HG02571 (cell line): ENCODE results near the gene RRBP1.
"Not testable (repeated sequence)": the region's sequence is repeated elsewhere in the genome, so short reads cannot be mapped to it uniquely, and the experiment has no call there.

ENCODE experiments used
- ATAC-seq: cut with Tn5 transposase; IDR thresholded peaks from one replicate; pipeline ENCODE4 v1.9.1; 2021; ENCODE audit warnings: mild to moderate bottlenecking, moderate library complexity; ENCODE audit not compliant: unreplicated experiment

The RRBP1 gene

DNA sequence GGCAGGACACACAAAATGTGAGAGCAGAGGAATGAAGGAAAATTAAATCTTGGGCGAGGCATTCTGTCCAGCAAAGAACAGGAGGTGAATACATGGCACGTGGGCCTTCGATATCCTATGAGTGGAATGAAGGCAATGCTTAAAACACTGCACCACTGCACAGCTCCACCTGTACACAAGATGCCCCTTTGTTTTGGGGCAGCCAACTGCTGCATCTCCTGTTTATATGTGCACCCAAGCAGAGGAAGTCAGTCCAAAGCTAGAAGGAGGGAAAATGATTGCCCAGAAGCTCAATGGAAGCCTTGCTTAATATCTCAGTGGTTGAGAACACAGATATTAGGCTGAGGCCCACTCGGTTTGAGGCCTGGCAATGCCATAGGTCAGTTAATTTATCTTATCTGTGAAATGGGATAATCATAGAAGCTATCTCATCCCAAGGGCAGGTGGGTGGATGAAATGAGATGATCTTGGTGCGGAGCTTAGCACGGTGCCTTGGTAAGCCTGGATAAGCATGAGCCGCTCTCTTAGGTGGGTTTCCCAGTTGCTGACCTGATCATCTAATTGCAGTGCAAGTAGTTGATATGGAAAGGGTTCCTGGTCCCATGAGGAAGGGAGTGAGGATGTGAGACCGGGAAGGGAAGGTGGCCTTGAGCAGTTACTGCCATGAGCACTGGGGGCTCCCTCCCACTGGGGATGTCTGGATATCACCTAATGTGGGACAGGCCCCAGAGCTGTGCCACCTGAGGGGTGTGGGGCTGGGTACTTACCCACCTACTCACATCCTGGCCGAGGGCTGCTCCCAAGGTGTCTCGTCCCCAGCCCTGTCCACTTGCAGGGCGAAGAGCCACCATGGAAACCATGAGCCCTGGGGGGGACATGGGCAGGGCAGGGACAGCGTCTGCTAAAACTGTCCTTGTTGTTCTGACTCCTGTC, 27.6 kb upstream of the RRBP1 start:
- ATAC-seq: no peak

DNA sequence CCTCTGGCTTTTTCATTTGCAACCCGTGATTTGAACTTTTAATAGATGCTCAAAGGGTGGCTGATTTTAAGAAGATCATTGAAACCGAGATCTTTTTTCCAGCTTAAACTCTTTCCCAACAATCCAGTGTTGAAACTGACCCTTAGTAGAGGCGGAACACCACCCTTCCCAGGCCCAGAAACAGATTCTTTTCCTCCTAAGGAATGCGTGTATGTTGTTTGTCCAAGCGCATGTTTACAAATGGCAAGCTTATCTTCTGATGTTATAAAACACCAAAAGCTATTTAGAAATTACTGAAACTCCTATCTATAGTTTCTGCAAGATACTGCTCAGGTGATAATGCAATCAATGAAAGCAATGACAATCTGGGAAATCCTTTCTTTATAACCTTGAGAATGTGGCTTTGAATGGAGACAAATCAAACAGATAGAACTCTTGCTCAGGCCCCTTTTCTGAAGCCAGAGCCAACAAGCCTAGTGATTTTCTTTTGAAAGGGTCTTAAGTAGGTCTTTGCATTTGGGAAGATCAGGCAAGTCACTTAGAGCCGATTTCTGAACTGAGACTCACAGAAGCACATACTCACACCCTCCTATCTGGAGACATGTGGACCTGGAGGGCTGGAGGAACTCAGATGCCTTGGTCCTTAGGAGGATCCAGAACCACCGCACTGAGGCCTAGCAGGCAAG, 26.8 kb upstream of the RRBP1 start:
- ATAC-seq: no peak

DNA sequence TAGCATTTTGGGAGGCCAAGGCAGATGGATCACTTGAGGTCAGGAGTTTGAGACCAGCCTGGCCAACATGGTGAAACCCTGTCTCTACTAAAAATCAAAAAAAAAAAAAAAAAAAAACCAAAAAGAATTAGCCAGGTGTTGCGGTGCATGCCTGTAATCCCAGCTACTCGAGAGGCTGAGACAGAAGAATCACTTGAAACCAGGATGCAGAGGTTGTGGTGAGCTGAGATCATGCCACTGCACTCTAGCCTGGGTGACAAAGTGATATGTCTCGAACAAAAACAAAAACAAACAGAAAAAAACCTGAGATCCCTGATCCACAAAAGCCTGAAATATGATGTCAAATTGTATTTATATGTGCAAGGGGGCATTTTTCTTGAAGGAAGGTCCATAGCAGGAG, 25.9 kb upstream of the RRBP1 start:
- ATAC-seq: not testable (repeated sequence)

DNA sequence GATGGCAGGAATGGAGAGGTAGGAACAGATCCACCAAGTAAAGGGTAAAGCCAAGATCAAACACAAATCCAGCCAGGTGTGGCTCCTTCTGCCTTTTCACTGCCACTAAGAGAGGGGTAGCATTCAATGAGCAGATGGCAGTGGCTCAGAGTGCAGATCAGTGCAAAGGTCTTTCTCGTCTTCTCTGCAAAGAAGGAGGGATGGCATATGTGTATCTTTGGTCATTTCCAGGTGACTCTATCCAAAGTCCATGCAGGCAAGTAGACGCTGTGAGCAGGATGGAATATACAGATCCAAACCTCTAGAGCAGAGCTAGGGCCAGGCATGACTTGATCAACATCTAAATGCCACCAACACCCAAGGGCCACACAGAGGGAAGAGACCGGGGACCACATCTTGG, 24.6 kb upstream of the RRBP1 start:
- ATAC-seq: no peak

DNA sequence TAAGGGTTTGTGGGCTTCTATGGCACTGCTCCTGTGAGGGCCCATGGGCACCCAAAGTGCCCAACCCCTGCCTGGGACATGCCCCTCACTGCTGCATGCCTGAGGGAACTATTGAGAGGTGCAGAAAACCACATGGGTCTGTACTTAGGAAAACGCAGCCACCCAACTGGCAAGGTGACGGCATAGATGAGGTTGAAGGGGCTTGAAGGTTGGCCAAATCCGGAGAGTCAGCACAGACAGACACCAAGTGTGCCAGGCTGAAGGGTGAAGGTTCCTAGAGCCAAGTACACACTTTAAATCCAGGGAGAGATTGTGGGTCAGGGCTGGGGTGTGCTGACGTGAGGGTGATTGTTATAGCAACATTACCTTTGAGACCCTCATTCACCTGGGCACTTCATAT, 23.9 kb upstream of the RRBP1 start:
- ATAC-seq: no peak

DNA sequence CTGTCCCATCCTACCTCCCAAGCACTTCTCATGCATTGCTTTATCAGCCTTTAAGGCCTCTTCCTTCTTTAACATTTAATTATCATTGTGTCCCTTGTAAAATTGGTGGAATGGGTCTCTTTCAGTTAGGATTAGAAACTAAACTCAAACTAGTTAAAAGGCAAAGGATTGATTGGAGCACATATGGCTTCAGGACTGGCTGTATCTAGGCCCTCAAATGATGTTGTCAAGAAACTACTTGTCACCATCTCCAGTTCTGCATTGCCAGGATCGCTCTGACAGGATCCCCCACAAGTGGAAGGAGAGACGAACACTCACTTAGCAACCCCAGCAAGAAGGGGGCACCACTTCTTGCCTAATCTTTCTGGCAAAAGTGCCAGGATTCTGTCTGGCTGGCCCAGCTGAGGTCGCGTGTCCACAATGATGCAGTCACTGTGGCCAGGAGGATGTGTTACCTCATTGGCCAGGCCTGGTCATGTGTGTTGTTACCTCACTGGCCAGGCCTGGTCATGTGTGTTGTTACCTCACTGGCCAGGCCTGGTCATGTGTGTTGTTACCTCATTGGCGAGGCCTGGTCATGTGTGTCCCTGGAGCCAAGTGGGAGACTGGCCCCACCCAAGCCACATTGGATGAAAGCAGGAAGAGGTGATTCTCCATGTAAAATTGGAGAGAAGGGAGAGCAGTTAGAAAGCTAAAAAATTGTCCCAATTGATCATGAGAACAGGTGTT, 22.7 kb upstream of the RRBP1 start:
- ATAC-seq: no peak

DNA sequence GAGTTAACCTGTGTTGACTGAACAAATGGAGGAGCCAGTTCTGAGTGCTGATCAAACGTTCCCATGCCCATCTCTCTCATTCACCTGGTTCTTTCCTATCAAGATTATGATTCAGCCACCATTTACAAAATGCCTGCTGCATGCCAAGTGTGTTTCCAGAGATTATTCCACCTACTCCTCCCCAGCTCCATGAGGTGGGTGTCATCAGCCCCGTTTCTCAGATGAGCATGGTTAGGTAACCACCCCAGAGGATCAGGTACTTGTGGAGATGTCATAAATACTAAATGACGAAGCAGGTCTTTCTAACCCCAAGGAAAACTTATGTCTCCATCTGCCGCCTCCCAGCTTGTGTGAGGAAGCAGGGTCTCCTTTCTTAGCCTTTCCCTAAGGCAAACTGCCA, 19.8 kb upstream of the RRBP1 start:
- no peak for ATAC-seq

DNA sequence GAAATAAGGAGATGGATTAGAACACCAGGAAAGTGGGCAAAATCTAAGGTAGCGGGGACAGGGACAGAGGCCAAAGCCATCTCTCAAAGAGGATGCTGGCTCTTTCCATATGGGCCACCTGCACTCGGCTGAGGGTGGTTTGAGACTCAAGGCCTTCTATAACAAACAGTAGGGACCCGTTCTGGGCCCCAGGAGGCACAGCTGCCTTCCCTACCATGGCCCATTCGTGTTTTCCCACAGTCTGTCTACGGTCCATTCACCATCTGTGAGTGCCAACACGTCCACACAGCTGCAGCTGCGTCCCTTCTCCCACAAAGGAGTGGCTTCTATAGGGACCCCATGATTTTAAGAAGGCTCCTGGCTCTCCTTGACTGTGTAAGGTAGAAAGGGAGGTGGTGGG, 18.6 kb upstream of the RRBP1 start:
- ATAC-seq: no peak

DNA sequence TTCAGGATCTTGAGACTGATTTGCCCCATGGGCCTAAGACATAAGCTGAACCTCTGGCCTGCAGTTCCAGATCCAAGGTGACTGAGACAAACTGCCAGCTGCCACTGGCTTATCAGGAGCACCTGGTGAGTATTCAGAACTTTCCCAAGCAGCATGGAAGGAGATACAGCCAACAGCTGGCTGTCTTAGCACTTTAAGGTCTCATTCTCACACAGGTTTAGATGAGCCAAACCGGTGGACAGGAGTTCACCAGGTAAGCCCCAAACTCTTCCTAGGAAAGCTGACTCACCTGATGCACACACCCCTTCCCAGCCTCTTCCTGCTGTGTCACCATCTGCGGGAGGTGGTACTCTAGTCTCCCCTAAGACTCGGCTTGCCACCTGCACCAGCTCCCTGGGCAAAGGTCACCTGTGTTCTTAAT, 17.9 kb upstream of the RRBP1 start, which contains the start of gene BANF2:
TSS of gene BANF2 (plus strand) at position 36 of the 421 bp plus-strand sequence. CDS start 25,060 bp downstream, outside the sequence.
- ATAC-seq: no peak

DNA sequence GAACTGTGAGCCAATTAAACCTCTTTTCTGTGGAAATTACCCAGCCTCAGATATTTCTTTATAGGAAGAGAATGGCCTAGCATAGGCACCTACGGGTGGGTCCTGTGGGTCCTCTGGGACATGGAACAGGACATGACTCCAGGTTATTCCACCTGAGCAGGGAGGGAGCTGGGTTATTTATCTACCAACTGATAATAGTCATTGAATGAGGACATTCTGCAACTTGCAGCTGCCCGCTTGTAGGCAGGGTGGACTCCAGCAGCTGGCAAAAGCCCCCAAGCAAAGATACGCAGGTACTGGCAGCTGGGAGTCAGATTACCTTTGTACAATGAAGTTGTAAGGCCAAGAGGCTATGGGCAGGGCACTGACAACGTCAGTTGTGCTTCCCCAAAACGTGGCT, 16.3 kb upstream of the RRBP1 start:
- ATAC-seq: no peak

DNA sequence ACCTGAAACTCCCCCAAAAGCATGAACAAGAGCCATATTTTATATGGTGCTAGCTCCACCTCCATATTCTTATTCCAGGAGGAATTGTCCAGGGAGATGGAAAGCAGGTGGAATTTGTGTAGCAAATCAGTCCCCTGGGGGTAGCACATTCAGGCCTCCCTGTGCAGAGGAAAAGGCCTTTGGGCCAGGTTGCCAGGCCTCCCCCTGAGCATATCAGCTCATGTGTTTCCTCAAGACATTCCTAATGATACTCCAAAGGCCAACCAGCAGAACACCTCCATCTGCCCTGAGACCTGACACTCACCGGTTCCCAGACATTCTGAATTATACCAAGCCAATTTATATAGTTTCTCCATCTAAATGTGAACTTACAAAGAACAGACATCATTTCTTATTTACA, 15.1 kb upstream of the RRBP1 start:
- no peak for ATAC-seq

DNA sequence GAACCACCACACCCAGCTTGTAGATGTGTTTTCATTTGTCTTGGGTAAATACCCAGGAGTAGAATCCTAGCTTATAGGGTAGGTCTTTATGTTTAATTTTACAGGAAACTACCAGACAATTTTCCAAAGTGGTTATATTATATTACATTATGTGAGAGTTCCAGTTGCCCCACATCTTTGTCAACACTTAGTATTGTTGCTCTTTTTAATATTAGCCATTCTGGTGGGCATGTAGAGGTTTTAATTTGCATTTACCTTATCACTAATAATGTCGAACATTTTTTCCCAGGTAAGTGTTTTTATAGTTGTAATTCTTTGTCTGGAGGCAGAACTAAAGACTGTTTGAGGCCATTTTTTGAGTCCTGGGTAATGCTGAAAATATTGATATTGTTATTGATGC, 14.2 kb upstream of the RRBP1 start:
- ATAC-seq: no peak

DNA sequence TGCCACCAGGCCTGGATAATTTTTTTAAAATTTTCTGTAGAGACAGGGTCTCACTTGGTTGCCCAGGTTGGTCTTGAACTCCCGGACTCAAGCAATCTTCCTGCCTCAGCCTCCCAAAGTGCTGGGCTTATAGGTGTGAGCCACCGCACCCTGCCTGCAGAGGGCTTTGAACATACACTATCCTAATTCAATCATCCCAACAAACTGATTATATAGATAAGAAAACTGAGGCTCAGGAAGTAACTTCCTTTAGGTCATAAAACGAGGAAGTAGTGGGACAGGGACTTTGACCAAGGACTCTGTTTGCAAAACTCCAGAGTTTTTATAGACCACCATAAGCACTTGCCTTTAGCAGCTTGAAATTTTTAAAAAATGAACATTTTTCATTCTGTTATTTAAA, 12.7 kb upstream of the RRBP1 start:
- no peak for ATAC-seq

DNA sequence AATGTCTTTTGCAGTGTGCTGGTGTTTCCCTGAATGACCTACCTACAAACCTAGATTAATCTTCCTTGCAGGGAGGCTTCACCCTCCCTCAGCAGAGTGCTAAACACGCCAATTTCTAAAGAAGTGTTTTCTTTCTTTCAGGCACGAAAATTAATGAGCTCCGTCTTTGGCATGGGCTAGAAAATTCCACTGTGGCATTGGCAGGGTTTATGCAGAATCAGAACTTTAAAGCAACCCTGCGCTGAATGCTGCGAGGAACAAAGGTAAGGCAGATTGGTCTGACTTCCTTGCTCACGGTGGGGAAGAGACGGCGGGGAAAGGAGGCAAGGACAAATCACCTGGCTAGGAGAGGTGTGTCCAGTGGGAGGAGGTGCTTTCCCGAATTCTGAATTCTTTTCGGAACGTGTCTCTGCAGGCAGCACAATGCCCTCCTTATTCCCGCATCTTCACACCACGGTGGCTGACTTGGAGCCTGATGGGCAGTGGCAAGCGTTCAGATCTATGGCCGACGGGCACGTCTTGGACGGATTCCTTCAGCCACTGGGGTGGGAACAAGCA, 11.5 kb upstream of the RRBP1 start:
- no peak for ATAC-seq

DNA sequence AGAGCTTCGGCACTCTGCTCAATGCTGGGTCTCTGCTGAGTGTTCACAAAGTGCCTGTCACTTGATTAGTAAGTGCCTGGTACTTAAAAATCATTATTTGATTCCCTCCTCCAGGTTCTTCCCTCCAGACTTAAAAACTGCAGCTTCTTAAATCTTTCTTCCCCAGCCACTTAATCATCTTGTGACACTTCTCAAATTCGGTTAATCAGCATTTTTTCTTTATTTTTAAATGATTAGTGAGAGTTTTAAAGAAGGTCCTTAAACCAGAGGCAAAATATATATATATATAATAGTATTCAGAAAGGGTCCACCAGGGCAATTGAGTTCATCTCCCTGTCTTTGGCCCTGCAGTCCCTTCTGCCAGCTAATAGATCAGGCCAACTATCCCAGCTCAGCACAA, 9.7 kb upstream of the RRBP1 start:
- no peak for ATAC-seq

DNA sequence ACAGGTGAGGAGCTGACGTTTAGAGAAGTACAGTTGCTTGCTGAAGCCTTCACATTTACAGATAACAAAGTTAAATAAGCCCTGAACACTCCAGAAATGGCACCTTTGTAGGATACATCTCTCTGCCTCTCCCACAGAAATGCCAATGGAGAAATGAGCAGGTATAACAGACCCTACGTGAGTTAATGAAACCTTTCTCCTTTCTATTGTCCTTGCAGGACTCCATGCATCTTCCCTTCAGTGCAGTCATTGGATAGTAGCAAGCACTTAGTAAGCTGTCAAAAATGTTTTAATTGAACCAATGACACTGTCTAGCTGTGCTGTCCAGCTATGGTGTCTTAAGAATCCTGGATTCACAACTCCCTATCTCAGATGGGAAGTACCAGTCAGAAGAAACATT, 8.1 kb upstream of the RRBP1 start:
- no peak for ATAC-seq

DNA sequence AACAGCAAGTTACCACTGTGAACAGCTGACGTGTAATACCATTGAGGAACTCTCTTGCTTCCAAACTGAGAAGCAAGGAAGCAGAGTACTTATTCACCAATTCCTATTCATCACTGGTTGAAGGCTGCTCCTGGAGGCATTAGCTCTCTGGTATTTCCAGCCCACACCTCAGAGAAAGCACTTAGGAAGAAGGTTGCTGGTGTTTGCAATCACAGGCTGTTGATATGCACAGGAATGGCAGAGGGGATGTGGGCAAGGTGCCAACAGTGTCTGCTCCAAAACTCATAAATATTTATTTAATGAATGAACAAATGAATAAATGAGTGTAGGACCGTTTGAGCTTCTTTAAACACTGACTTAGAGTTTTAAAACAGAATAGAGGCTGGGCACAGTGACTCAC, 6.9 kb upstream of the RRBP1 start:
- no peak for ATAC-seq

DNA sequence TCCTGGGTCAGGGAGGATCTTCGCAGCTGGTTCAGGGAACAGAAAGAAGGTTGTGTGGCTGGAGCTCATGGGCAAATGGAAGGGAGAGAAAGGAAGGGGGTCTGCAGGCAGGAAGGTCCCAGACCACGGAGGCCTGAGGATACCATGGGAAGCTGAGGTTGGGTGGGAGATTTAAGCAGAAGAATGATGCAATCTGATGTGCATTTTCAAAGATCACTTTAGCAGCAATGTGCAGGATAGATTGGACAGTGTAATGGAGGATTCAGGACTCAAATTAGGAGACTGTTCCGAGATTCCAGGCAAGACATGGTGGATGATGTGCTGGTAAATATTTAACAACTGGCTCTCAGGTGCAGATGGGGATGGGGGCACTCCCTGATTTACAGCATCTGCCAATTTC, 5.8 kb upstream of the RRBP1 start:
- no peak for ATAC-seq

DNA sequence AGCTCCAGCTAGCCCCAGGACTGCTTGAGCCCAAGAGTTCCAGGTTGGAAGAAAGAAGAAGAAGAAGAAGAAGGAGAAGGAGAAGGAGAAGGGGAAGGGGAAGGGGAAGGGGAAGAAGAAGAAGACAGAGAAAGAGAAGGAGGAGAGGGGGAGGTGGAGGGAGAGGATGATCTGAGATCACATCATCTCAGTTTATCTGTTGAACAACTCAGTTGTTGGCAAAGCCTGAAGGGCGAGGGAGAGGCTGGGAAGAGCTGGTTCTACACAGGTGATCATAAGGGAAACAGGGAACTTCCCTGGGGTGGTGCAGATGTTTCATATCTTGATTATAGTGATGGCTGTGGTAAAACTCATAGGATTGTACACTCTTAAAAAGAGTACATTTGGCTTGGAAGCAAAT, 3.1 kb upstream of the RRBP1 start:
- no peak for ATAC-seq

DNA sequence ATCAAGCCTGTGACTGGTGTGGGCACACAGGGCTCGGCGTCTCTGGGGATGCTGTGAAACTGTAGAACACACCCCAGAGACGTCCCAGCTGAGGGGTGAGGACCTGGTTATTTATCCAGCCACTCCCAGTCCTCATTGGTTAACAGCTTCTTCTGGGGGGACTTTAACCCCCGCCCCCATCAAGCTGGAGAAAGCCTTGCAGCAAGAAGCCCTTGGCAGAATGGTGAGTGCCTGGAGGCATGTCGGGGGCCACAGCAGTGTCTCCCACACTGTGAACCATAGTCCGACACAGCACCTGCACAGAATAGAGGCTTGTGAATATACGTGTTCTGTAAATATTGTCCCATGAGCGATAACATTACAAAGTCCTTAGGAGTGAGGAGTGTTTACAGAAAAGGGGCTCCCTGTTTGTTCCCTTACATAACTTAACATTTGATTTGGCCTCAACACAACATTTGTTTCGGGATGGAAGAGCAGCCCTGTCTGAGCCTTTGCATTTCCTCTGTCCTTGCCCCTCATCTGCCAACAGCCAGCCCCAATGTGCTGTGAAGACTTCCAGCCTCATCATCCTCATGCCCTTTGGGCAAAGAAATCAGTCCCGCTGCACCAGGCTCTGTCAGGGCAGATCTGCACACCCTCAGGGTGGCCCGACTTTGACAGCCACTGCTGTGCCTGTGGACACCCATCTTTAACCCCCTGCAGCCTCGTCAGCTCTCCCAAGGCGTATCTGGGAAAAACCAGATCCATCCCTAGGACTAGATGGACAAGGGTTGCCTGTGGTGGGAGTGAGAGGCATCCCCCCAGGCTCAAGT, 2.2 kb upstream of the RRBP1 start:
- ATAC-seq: no peak
